ENCODE measurements around the gene GSTM3.

- no peak for TF ChIP-seq CTCF (IDR thresholded peaks at IDR 0.05; ENCODE audit: low read length)
- TF ChIP-seq EZH2 (IDR thresholded peaks at IDR 0.05; ENCODE audit: borderline replicate concordance, low read length), result no peak
Measured at GRCh38 chr1:109768820-109769219, 28.0 kb upstream of the GSTM3 start.

All from OCI-LY1 (cell line).